ENCODE results near the gene CCDC146. TPM values are rescaled to one million over a fixed set of nuclear protein-coding genes. Genes with fewer than 3 reads are reported as not detected.

The CCDC146 gene
- total RNA-seq, 1 experiment from 2014 or later = 0.72 TPM

DNA sequence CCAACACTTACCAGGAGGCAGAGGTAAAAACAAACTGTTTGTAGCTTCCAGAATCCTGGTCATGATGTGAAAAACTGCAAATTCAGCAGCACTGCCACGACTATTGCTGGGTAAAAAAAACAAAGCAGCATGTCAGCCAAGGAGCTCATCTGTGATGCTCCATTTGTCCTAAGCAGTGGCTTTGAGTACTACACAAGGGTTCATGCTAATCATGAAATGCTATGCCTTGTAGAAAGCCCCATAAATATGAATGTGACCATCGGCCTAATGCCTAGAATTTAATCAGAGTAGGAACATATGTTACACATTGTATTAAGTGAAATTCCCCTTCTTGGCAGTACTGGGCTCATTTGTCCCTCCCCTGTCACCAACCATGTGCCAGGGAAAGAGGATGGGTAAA lies 198.3 kb downstream of the CCDC146 start:
- no peak overlapping the region for H4K91ac ChIP-seq (ENCODE audit: insufficient read length, low read depth, low read length)
- no peak overlapping the region for H3K4me2 ChIP-seq (ENCODE audit: insufficient read depth, insufficient read length, low read length)
- H3K23me2 ChIP-seq (ENCODE audit: insufficient read length, low read depth, low read length, poor library complexity, severe bottlenecking) = no peaks in the 10 kb centered on the region
- no peak overlapping the region for H2AFZ ChIP-seq (ENCODE audit: low read length)
- H2BK20ac ChIP-seq (ENCODE audit: low read depth, low read length, poor library complexity, severe bottlenecking) = no peak overlapping the region
- no peak overlapping the region for H3K4ac ChIP-seq (ENCODE audit: low read depth, low read length)
- H3K27me3 Mint-ChIP-seq (ENCODE audit: low read depth) = no peaks in the 10 kb centered on the region; the same call in 1 of the 2 replicates
- H2BK120ac ChIP-seq (ENCODE audit: low read depth, low read length, poor library complexity, severe bottlenecking) = no peak overlapping the region
- no peak overlapping the region for H2BK15ac ChIP-seq (ENCODE audit: low read depth, low read length)
- TF ChIP-seq CTCF (conservative IDR thresholded peaks at IDR 0.05) = no peak
- DNase-seq = no peak
- H3K4me1 Mint-ChIP-seq = peaks cover 0 to 2% of the 10 kb centered on the region in 2 experiments; a peak in 1 of 4 replicates
- no peaks in the 10 kb centered on the region for H3K79me2 ChIP-seq (ENCODE audit: insufficient read depth, low read length)
- H3K36me3 Mint-ChIP-seq (ENCODE audit: insufficient read depth in 1 of 3, low read depth in 3 of 3) = no peaks in the 10 kb centered on the region
- H3T11ph ChIP-seq (ENCODE audit: low read length) = no peak overlapping the region
- no peaks in the 10 kb centered on the region for H3K4me1 ChIP-seq (ENCODE audit: insufficient read depth, low read length)
- no peak overlapping the region for H2BK12ac ChIP-seq (ENCODE audit: insufficient read length, low read depth, low read length)
- no peaks in the 10 kb centered on the region for H3K9me3 ChIP-seq (ENCODE audit: control insufficient read depth, low read depth, low read length)
- no peak overlapping the region for H3K23ac ChIP-seq (ENCODE audit: insufficient read length, low read depth, low read length)
- no peak overlapping the region for H3K14ac ChIP-seq (ENCODE audit: insufficient read depth, low read length)
- H3K27ac Mint-ChIP-seq = no peak overlapping the region
- no peak overlapping the region for H3K9ac ChIP-seq (ENCODE audit: extremely low read depth, insufficient read length, low read length)
- no peaks in the 10 kb centered on the region for H4K20me1 ChIP-seq (ENCODE audit: control insufficient read depth, insufficient read depth, insufficient read length)
- no peak overlapping the region for H2AK5ac ChIP-seq (ENCODE audit: insufficient read length, low read length)
- H3K4me3 Mint-ChIP-seq = no peak overlapping the region
- H4K8ac ChIP-seq (replicated peaks; ENCODE audit: insufficient read length, low read depth, low read length) = no peak overlapping the region
- H3K27me3 ChIP-seq (ENCODE audit: insufficient read depth, low read length) = no peaks in the 10 kb centered on the region
- no peaks in the 10 kb centered on the region for H3K9me3 Mint-ChIP-seq
- no peak overlapping the region for H4K5ac ChIP-seq (ENCODE audit: insufficient read length, low read depth, low read length)
- no peak overlapping the region for H3K18ac ChIP-seq (ENCODE audit: insufficient read length, low read depth, low read length)
- H3K27ac ChIP-seq (ENCODE audit: insufficient read length, low read depth, low read length) = no peak overlapping the region
- no peak overlapping the region for H3K56ac ChIP-seq (ENCODE audit: insufficient read length, low read depth, low read length)
- H2BK5ac ChIP-seq (ENCODE audit: insufficient read length, low read length) = no peak overlapping the region
- WGBS (ENCODE audit: extremely low coverage, insufficient read length, low lambda C conversion rate) = no CpG with 5 or more reads among the region's 2 CpGs
- H3K79me1 ChIP-seq (ENCODE audit: insufficient read depth, low read depth, low read length, poor library complexity, severe bottlenecking) = no peaks in the 10 kb centered on the region

Measured in H9 (cell line).